D721Med (cell line): ENCODE data around the gene ADAMTS16.
"Not testable (repeated sequence)": the region's sequence is repeated elsewhere in the genome, so short reads cannot be mapped to it uniquely, and the experiment has no call there.

Experiments used
- DNase-seq: peaks from one replicate; pipeline ENCODE4 v3.0.0; 2011; ENCODE audit warnings: low spot score; ENCODE audit not compliant: insufficient read length
- FAIRE-seq: peaks from 2 replicates; lab custom pipeline; 2011; peaks lifted over from hg19 to GRCh38; lab: Jason Lieb, UNC
- CTCF ChIP-seq: IDR thresholded peaks from 2 replicates; pipeline ENCODE4 v1.5.1; 2012; ENCODE audit warnings: mild to moderate bottlenecking, control low read depth; ENCODE audit not compliant: insufficient read depth; ENCODE audit errors: missing control alignments

The ADAMTS16 gene

GRCh38 chr5:5132693-5133295 is 7.3 kb upstream of the ADAMTS16 start:
- DNase-seq (no peak), FAIRE-seq (no peak)
- TF ChIP-seq CTCF = no peak

GRCh38 chr5:5134107-5134506 is 6.0 kb upstream of the ADAMTS16 start:
- DNase-seq (no peak), FAIRE-seq (no peak)
- no peak for TF ChIP-seq CTCF

- no peak for FAIRE-seq
- TF ChIP-seq CTCF = no peak
- no peak for DNase-seq
Observed at GRCh38 chr5:5135957-5136676, 4.0 kb upstream of the ADAMTS16 start.

- FAIRE-seq = not testable (repeated sequence)
Observed at GRCh38 chr5:5137851-5138250, 2.3 kb upstream of the ADAMTS16 start.

GRCh38 chr5:5139336-5139776 is 774 bp upstream of the ADAMTS16 start:
- FAIRE-seq = no peak
- no peak for DNase-seq
- TF ChIP-seq CTCF = no peak

More at GRCh38 chr5:5137851-5138250, 2.3 kb upstream of the ADAMTS16 start:
- DNase-seq = not testable (repeated sequence)

GRCh38 chr5:5140479-5141338 is 579 bp downstream of the ADAMTS16 start:
- DNase-seq (no peak), FAIRE-seq (no peak)
- TF ChIP-seq CTCF = no peak

GRCh38 chr5:5141339-5141599 is 1.1 kb downstream of the ADAMTS16 start:
- no peak for TF ChIP-seq CTCF
- FAIRE-seq = no peak
- no peak for DNase-seq
